ENCODE data around the gene ZC3H18.

ZC3H18 gene

DNA sequence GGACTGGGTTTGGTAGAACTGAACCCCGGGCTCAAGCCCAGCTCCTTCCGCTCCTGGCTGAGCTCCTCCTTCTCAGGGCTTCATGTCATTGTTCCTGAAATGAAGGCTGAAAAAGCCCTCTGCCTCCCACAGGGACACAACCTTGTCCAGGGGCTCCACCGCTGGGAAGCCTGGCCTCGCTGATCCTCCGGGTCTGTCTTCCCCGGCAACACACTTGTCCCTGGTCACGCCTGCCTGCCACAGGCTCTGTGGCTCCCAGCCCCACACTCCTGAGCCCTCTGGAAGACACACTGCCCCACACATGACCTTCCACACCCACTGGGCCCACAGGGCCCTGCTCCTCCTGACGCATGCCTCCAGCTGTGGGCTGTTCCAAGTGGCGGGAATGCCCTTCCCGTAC lies 18.0 kb upstream of the ZC3H18 start:
- H3K4me3 ChIP-seq (ENCODE audit: low read depth, low read length): no peak overlapping the region
- TF ChIP-seq, protein P1, sequence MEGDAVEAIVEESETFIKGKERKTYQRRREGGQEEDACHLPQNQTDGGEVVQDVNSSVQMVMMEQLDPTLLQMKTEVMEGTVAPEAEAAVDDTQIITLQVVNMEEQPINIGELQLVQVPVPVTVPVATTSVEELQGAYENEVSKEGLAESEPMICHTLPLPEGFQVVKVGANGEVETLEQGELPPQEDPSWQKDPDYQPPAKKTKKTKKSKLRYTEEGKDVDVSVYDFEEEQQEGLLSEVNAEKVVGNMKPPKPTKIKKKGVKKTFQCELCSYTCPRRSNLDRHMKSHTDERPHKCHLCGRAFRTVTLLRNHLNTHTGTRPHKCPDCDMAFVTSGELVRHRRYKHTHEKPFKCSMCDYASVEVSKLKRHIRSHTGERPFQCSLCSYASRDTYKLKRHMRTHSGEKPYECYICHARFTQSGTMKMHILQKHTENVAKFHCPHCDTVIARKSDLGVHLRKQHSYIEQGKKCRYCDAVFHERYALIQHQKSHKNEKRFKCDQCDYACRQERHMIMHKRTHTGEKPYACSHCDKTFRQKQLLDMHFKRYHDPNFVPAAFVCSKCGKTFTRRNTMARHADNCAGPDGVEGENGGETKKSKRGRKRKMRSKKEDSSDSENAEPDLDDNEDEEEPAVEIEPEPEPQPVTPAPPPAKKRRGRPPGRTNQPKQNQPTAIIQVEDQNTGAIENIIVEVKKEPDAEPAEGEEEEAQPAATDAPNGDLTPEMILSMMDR (IDR thresholded peaks at IDR 0.05; ENCODE audit: insufficient read depth, low read length, missing control alignments): no peak
- CTCF ChIA-PET: interaction anchor here (1.9 to 2.2 kb wide), 2 partner anchors 9 to 14 kb away, joined by 6 to 7 read pairs; no protein-coding TSS in a partner anchor
- POLR2A ChIA-PET: no interaction called here
- no peak for DNase-seq (ENCODE audit: low read depth, low spot score)

DNA sequence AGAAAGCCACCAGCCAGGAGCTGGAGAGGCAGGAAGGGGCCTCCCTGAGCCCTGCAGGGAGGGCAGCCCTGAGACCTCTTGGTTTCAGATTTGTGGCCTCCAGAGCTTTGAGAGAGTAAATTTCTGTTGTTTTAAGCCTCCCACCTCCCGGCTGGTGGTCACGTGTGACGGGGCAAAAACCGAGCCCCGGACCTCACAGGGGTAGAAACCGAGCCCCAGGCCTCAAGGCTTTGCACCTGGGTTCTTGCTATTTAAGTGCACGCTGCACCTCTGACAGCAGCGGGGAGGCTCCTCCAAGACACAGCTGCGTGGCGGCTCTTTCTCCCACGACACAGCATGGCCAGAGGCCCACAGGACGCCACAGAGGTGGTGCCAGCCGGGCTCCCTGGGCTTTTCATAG lies 17.4 kb upstream of the ZC3H18 start:
- ChIA-PET CTCF (interaction anchor here (1.9 to 2.2 kb wide), 2 partner anchors 8 to 13 kb away, joined by 6 to 7 read pairs; no protein-coding TSS in a partner anchor), POLR2A (no interaction called here)
- no peak overlapping the region for H3K4me3 ChIP-seq (ENCODE audit: low read depth, low read length)
- TF ChIP-seq, protein P1 (IDR thresholded peaks at IDR 0.05; ENCODE audit: insufficient read depth, low read length, missing control alignments): no peak
- DNase-seq (ENCODE audit: low read depth, low spot score): no peak

DNA sequence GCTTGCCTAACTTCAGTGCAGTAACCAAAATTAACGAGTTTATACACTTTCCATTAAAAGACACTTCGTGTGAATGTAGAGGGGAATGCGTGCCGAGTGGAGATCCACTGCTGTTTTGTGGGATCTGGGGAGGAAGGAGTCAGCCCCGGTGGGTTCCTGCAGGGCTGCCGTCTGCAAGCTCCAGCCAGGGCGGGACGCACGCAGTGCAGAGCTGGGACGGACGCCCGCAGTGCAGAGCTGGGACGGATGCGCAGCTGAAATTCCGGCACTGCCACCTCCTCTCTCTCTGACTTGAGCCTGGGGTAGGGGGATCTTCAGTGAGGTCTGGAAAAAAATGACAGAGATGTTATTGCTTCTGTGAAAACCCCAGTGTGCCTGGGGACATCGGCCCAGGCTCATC lies 16.5 kb upstream of the ZC3H18 start:
- ChIA-PET CTCF (interaction anchor here (2.2 kb wide), 1 partner anchor 12 kb away, joined by 6 read pairs; no protein-coding TSS in a partner anchor), POLR2A (no interaction called here)
- no peak for DNase-seq (ENCODE audit: low read depth, low spot score)
- TF ChIP-seq, protein P1 (IDR thresholded peaks at IDR 0.05; ENCODE audit: insufficient read depth, low read length, missing control alignments): no peak
- no peak overlapping the region for H3K4me3 ChIP-seq (ENCODE audit: low read depth, low read length)

DNA sequence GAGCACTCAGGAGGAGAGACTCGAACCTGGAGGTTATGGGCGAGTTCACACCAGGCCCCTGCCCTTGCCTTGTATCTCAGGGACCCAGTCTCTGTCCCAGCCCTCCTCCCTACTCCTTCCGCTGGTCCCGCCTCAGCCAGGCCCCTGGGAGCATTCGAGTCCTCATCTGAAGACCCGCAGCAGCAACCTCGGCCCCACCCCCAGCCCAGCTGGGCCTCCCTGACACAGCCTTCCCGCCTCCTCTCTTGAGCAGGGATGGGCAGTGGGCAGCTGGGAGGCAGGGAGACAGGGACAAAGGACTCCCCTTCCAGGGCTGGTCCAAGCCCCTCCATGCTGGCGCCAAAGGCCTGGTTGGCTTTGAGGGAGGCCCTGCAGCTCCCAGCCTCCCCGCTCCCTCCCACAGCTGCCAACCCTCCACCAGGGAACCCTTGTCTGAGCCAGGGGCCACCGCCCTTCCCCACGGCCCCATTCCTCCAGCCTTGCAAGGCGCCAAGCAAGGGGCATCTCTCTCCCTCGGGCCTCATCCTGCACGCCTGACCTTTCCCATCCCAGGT lies 15.4 kb upstream of the ZC3H18 start:
- no peak for DNase-seq (ENCODE audit: low read depth, low spot score)
- ChIA-PET CTCF (interaction anchor here (1.3 kb wide), 1 partner anchor 12 kb away, joined by 3 read pairs; no protein-coding TSS in a partner anchor), POLR2A (no interaction called here)

DNA sequence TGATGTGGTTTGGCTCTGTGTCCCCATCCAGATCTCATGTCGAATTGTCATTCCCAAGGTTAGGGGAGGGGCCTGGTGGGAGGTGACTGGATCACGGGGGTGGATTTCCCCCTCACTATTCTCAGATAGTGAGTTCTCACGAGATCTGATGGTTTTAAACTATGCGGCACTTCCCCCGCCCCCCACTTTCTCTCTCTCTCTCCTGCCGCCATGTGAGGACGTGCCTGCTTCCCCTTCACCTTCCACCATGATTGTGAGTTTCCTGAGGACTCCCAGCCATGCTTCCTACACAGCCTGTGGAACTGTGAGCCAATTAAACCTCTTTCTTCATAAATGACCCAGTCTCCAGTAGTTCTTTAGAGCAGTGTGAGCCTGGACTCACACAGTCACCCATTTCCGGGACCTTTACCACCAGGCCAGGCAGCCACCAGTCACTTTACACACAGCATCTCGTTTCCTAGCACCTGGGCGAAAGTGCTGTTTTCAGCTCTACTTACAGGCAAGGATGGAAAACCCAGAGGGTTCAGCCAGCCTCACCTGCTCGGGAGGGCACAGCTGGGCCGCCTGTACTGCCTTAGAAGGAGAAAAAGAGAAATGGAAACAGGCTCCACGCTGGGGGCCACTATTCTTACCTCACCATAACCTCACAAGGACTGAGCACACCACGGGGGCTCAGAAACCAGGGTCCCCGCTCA lies 13.8 kb upstream of the ZC3H18 start:
- TF ChIP-seq, protein P1 (IDR thresholded peaks at IDR 0.05; ENCODE audit: insufficient read depth, low read length, missing control alignments): no peak
- no peak overlapping the region for H3K4me3 ChIP-seq (ENCODE audit: low read depth, low read length)
- no peak for DNase-seq (ENCODE audit: low read depth, low spot score)
- ChIA-PET CTCF (interaction anchor here (1.0 kb wide), 1 partner anchor 17 kb away, joined by 3 read pairs; no protein-coding TSS in a partner anchor), POLR2A (interaction anchor here (0.6 kb wide), 1 partner anchor 536 kb away, joined by 3 read pairs; no protein-coding TSS in a partner anchor)

More for the DNA sequence above, 15.4 kb upstream of the ZC3H18 start:
- TF ChIP-seq, protein P1 (IDR thresholded peaks at IDR 0.05; ENCODE audit: insufficient read depth, low read length, missing control alignments): no peak
- no peak overlapping the region for H3K4me3 ChIP-seq (ENCODE audit: low read depth, low read length)

All from AG04449 (cell line).